ENCODE results near the gene CCDC7.
"Not testable (repeated sequence)": the region's sequence is repeated elsewhere in the genome, so short reads cannot be mapped to it uniquely, and the experiment has no call there.

The CCDC7 gene

GRCh38 chr10:32454148-32454547 lies 8.2 kb downstream of the CCDC7 start:
- no peak for DNase-seq (ENCODE audit: low spot score)

DNA sequence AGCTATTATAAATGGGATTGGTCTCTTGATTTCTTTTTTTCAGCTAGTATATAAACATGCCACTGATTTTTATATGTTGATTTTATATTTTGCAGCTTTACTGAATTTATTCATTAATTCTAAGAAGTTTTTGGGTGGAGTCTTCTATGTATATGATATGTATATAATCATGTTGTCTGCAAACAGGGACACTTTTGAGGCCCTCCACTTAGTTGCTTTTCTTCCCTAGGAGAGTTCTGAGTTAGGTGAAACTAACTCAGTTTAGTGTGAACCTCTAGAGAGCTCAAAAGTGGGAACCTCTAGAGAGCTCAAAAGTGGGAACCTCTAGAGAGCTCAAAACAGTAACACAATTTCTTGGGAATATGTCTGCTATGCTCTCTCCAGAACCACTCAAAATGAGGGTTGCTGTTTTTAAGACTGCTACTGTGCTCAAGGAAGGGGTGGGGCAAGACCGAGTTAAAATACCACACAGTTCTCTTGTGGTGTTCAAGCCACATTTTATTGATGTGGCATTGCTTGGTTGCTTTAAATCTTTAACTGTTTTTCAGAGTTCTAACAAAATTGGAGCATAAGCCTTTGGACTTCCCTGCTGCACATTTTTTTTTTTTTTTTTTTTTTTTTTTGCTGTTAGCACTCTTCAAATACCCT lies 13.2 kb downstream of the CCDC7 start:
- no peak for DNase-seq (ENCODE audit: low spot score)

GRCh38 chr10:32461203-32461602 lies 15.3 kb downstream of the CCDC7 start:
- no peak for DNase-seq (ENCODE audit: low spot score)

DNA sequence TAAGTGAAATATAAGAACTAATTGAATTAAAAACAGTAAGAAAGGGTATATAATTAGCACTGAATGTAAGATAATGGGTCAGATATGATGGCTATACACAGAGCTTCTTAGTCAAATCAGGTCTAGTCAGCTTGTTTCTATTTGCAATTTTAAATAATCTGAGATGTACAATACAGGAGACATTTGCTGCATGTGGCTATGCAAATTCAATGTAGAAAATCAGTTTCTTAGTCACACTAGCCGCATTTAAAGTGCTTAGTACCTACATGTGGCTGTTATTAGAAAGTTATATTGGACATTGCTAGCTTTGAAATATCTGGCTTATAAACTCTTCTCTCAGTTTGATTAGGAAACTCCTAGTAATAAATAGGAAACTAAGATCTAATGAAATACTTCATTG lies 25.3 kb downstream of the CCDC7 start:
- DNase-seq (ENCODE audit: low spot score): no peak

DNA sequence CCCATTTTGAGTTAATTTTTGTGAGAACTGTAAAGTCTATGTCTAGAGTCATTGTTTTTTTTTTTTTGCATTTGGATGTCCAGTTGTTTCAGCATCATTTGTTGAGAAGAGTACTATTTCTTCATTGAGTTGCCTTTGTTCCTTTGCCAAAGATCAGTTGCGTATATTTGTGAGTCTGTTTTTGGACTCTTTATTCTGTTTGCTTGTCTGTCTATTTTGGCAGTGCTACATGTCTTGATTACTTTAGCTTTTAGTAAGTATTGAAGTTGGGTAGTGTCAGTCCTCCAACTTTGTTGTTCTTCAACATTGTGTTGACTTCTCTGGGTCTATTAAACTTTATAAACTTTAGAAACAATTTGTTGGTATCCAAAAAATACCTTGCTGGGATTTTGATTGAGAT lies 31.6 kb downstream of the CCDC7 start:
- DNase-seq (ENCODE audit: low spot score): no peak

DNA sequence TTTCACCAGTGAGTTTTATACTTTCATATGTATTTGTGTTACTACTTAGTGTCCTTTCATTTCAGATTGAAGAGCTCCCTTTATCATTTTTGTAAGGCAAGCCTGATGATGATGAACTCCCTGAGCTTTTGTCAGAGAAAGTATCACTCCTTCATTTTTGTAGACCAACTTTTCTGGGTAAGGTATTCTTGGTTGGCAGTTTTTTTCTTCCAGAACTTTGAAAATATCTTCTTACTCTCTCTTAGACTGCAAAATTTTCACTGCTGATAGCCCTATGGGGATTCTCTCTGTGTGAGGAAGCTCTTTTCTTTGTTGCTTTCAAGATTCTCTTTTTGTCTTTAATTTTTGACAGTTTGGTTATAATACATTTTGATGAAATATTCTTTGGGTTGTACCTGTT lies 35.7 kb downstream of the CCDC7 start:
- no peak for DNase-seq (ENCODE audit: low spot score)

DNA sequence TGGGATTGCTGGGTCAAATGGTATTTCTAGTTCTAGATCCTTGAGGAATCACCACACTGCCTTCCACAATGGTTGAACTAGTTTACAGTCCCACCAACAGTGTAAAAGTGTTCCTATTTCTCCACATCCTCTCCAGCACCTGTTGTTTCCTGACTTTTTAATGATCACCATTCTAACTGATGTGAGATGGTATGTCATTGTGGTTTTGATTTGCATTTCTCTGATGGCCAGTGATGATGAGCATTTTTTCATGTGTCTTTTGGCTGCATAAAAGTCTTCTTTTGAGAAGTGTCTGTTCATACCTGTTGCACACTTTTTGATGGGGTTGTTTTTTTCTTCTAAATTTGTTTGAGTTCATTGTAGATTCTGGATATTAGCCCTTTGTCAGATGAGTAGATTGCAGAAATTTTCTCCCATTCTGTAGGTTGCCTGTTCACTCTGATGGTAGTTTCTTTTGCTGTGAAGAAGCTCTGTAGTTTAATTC lies 37.1 kb downstream of the CCDC7 start:
- DNase-seq (ENCODE audit: low spot score): not testable (repeated sequence)

DNA sequence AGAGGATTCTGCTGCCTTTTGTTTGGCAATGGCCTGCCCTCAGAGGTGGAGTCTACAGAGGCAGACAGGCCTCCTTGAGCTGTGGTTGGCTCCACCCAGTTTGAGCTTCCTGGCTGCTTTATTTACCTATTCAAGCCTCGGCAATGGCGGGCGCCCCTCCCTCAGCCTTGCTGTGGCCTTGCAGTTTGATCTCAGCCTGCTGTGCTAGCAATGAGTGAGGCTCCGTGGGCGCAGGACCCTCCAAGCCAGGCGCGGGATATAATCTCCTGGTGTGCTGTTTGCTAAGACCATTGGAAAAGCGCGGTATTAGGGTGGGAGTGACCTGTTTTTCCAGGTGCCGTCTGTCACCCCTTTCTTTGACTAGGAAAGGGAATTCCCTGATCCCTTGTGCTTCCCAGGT lies 42.1 kb downstream of the CCDC7 start:
- not testable (repeated sequence) for DNase-seq (ENCODE audit: low spot score)

GRCh38 chr10:32489158-32489557 lies 43.2 kb downstream of the CCDC7 start:
- DNase-seq (ENCODE audit: low spot score): no peak

GRCh38 chr10:32489901-32490300 lies 44.0 kb downstream of the CCDC7 start:
- DNase-seq (ENCODE audit: low spot score): no peak

- not testable (repeated sequence) for DNase-seq (ENCODE audit: low spot score)
These were observed 48.6 kb downstream of the CCDC7 start for GRCh38 chr10:32494562-32494961.

DNA sequence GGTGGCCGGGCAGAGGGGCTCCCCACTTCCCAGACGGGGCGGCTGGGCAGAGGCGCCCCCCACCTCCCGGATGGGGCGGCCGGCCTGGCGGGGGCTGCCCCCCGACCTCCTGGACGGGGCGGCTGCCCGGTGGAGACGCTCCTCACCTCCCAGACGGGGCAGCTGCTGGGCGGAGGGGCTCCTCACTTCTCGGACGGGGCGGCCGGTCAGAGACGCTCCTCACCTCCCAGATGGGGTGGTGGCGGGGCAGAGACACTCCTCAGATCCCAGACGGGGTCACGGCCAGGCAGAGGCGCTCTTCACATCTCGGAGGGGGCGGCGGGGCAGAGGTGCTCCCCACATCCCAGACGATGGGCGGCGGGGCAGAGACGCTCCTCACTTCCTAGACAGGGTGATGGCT lies 54.2 kb downstream of the CCDC7 start:
- not testable (repeated sequence) for DNase-seq (ENCODE audit: low spot score)

GRCh38 chr10:32501906-32502305 lies 56.0 kb downstream of the CCDC7 start:
- DNase-seq (ENCODE audit: low spot score): no peak

DNA sequence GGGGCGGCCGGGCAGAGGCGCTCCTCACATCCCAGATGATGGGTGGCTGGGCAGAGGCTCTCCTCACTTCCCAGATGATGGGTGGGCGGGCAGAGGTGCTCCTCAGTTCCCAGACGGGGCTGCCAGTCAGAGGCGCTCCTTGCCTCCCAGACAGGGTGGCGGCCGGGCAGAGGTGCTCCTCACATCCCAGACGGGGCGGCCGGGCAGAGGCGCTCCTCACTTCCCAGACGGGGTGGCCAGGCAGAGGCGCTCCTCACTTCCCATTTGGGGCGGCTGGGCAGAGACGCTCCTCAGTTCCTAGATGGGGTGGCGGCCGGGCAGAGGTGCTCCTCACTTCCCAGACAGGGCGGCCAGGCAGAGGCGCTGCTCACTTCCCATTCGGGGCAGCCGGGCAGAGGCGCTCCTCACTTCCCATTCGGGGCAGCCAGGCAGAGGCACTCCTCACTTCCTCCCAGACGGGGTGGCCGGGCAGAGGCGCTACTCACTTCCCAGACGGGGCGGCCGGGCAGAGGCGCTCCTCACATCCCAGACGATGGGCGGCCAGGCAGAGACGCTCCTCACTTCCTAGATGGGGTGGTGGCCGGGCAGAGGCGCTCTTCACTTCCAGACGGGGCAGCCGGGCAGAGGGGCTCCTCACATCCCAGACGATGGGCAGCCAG lies 60.0 kb downstream of the CCDC7 start:
- DNase-seq (ENCODE audit: low spot score): not testable (repeated sequence)

GRCh38 chr10:32511599-32511998 lies 65.7 kb downstream of the CCDC7 start:
- DNase-seq (ENCODE audit: low spot score): no peak

- no peak for DNase-seq (ENCODE audit: low spot score)
These were observed 70.9 kb downstream of the CCDC7 start for GRCh38 chr10:32516567-32517495.

- DNase-seq (ENCODE audit: low spot score): no peak
These were observed 84.3 kb downstream of the CCDC7 start for GRCh38 chr10:32530231-32530630.

DNA sequence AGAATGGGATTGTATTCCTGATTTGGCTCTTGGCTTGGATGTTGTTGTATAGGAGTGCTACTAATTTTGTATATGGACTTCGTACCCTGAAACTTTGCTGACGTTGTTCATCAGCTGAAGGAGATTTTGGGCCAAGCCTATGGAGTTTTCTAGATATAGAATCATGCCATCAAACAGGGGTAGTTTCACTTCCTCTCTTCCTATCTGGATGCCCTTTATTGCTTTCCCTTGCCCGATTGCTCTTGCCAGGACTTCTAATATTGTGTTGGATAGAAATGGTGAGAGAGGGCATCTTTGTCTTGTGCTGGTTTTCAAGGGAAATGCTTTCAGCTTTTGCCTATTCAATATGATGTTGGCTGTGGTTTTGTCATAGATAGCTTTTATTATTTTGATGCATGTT lies 92.3 kb downstream of the CCDC7 start:
- DNase-seq (ENCODE audit: low spot score): no peak

GRCh38 chr10:32540691-32541470 lies 94.9 kb downstream of the CCDC7 start:
- no peak for DNase-seq (ENCODE audit: low spot score)

- DNase-seq (ENCODE audit: low spot score): no peak
These were observed 102.3 kb downstream of the CCDC7 start for GRCh38 chr10:32548208-32548607.

GRCh38 chr10:32556783-32557395 lies 110.9 kb downstream of the CCDC7 start:
- no peak for DNase-seq (ENCODE audit: low spot score)
